Stimulated activated CD4-positive, alpha-beta T cell treated with anti-CD3 and anti-CD28 coated beads, Interleukin-15, amount 100 ng/mL, for 48 hours (primary cell): Measurements from ENCODE around the gene PTPRQ.

Experiments
- DNase-seq, 2 donors: peaks; one replicate each; pipeline ENCODE4 v3.0.0-alpha.2; 2020; ENCODE audit warnings: low read depth in 2 of 2

PTPRQ gene

GRCh38 chr12:80565271-80565670 is 121.2 kb downstream of the PTPRQ start:
- DNase-seq, result no peak

- no peak for DNase-seq
Measured at GRCh38 chr12:80567401-80567800, 123.4 kb downstream of the PTPRQ start.

- no peak for DNase-seq
Measured at GRCh38 chr12:80576641-80577418, 132.8 kb downstream of the PTPRQ start.

DNA sequence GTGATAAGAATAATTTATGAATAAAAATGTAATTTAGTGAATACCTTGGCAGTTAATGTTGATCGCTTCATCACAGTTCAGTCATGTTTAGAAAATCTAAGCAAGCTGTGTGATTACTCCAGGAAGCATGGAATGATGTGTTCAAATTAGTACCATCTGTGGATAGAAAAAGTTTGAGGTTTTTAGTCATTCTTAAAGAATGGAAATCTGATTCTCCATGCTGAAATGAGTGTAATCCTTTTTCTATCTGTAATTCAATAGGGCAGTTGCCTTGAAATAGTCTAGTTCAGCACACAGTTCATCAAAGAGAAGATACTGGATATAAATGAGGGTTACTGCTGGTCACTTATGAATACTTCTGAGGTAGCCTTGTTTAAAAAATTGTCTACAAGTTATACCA is 136.2 kb downstream of the PTPRQ start:
- no peak for DNase-seq

DNA sequence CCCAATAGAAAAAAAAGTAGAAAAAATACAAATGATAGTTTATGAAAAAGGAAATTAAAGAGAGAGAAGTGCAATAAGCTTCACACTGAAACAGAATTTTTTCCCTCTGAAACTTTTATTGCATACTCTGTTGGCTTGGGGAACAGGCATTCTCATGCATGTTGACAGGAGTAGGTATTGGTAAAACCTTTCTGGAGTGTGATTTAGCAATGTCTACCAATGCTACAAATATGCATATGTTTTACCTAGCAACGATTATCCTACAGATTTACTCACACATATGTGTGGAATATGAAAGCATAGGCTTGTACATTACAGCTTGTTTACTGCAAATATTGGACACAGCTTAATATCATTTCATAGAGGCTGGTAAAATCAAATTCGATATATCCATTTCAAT is 137.7 kb downstream of the PTPRQ start:
- no peak for DNase-seq

DNA sequence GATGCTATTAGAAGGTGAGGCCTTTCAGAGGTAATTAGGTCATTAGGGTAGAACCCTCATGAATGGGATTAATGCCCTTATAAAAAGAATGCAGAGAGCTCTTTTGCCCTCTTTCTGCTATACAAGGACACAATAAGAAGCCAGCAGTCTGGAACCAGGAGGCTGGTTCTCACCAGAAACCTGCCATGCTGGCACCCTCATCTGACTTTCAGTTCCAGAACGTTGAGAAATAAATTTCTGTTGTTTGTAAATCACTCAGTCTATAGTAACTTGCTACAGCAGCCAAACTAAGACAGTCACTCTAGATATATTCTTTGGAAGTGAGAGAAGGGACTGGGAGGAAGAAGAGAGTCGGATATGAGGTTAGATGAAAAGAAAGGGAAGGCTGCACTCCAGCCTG is 138.4 kb downstream of the PTPRQ start:
- DNase-seq, result no peak

- no peak for DNase-seq
Measured at GRCh38 chr12:80589077-80589476, 145.0 kb downstream of the PTPRQ start.

- no peak for DNase-seq
Measured at GRCh38 chr12:80590085-80590484, 146.1 kb downstream of the PTPRQ start.

DNA sequence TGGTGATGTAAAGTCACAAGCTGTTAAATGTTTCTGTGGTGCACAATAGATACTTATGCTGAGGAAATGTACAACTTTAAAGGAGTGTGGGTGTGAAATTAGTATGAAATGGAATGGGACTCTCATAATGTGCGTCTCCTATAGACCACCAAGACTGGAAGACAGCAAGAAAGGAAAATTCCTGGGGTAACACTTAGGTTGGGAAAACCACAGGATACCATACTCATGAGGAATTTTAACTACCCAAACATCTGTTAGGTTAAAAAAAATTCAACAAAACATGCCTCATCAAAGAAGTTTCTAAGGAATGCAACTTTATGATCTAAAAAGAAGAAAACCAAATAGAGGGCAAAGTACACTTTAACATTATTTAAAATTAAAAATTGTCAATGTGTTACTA is 149.7 kb downstream of the PTPRQ start:
- DNase-seq, result no peak

DNA sequence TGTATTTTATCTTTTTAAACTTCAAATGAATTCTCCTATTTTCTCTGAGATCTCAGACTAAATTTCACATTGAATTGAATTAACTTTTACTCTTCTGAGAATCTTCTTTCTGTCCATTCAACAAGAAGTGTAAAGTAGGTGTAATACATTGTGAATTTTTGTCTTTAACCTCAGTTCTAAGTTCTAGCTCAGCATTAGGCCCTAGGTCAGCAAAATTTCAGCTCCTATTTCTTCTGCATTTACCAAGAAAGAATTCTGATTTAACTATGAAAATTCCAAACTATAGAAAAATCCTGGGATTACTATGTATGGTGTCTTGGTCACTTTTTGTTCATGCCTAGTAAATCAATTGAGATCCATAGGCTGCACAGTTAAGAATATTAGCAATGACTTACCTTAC is 152.5 kb downstream of the PTPRQ start:
- DNase-seq, result no peak

DNA sequence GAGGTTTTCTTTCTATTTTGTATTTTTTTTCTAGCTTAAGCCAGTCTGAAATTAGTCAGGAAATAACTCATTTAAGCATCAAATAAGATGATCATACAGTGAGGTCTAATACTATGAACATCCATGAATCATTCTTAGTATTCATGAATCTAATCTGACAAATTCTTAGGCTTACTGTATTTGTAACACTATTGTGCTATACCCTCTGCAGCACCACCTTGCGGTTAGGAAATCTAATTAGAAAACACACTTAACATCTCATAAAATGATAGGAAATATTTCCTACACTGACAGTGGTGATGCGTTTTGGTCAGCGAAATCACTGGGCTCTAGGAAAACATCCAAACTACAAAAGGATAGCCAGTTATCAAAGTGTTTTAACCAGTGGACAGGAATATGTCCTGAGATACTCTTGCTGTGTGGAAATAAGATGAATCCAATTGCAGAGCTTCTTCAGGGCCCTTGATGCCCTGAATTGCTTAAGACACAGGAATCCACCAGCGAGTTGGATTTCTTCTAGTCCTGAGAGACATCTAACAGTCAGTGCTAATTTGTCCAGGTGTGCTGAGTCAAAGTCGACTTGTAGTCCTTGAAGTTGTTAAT is 154.1 kb downstream of the PTPRQ start:
- no peak for DNase-seq

GRCh38 chr12:80602455-80602854 is 158.4 kb downstream of the PTPRQ start:
- no peak for DNase-seq

DNA sequence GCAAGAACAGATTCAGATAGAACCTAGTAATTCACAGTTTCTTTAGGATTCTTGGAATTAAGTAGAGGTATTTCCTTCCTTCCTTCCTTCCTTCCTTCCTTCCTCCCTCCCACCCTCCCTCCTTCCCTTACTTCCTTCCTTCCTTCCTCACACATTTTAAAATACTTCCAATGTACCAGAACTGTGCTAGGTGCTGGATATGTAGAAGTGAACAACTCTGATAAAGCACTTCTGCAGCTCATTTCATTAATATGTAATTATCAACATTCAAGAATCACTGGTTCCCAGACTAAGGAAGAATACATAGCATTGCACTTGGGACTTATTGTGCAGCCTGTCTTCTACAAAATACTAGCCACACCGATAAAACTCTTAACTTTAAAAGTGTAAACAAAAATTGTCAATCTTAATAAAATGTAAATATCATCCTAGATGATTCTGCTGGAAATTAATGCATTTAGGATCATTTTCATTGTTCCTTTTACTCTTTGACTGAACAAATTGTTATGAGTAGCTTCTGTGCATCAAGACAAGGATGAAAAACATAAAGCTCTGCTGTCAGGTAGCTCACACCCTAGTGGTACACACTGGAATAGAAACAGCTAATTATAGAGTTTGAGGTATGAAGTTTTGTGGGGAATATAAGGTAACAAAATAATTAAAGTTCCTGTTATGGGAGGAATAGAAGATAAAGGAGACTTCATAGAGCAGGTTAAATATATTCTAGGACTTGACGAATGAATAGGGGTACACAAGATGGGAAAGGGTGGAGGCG is 163.5 kb downstream of the PTPRQ start:
- no peak for DNase-seq

DNA sequence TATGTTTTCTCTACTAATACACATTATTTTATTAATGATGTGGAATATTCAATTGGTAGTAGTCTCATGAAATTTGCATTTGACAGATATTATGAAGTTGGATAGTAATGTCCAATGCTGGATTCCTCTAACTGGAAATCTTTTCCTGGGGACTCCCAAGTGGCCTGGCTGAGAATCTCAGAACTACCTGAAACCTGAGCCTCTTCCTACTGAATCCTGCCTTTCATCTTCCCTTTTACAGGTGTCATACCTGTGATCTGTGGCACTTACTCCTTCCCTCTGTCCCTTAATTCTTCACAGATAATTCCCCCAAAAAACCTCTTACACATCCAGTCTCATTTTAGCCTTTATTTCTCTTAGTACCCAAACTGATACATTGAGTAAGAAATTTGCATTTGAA is 173.7 kb downstream of the PTPRQ start:
- no peak for DNase-seq

DNA sequence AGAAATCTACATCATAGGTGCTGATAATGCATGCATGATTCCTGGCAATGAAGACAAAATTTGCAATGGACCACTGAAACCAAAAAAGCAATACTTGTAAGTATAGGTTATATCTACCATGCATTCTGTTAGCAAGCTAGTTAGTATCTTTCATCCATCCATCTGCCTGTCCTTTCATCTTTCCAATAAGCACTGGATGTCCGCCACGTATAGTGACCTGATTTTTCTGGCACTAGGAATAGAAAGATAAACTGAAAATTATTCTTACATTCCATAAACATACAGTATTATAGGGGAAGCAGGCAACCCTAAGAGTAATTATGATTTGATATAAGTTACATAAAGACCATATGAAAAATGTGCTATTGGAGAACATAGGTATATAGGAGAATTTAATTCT is 176.2 kb downstream of the PTPRQ start:
- DNase-seq, result no peak

DNA sequence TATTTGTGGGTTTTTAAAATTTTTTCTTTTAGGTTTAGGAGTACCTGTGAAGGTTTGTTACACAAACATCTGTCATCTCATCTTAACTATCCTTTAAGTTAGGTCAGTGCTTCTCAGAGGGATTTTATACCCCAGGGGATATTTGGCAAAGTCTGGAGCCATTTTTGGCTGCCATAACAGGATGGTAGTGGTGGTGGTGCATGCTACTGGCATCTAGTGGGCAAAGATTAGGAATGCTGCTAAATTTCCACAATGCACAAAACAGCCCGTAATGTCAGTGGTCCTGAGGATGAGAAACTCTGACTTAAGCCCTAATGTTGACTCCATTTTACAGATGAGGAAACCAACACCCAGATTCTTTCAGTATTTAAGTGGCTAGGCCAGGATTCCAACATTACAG is 178.2 kb downstream of the PTPRQ start:
- no peak for DNase-seq

DNA sequence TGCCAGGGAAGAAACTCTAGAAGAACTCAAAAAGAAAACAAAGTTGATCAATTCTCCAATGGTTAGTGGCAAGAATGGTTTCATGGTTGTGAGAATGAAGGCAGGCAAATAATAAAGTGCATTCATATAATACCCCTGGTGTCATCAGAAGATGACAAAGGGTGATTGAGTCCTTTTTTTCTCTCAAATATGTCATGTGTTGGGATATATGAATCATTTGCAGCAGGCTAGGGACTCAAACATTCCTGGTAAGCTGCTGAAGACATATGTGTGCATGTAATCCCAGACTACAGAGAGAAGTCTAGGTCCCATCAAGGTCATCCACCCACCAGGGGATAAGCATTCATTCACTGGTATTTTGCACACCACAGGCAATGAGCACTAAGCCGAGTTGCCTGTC is 181.0 kb downstream of the PTPRQ start:
- DNase-seq, result no peak

GRCh38 chr12:80625901-80626300 is 181.9 kb downstream of the PTPRQ start:
- DNase-seq, result no peak

DNA sequence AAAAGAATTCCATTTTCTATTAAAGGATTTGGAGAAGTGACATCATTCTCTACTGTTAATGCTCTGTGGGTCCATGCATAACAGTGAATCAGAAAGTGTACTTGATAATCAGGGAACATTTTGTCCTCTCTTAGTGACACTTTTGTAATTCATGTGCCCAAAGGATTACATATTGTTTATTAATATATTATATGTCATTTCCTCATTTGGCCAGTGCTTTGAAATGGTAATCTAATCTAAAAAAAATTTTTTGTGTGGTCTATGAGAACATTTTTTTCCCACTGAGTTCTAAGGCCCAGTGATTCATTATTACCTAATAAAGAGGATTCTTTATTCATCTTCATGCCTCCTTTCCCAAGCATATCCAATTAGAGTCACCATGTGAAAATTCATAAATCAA is 183.7 kb downstream of the PTPRQ start:
- DNase-seq, result no peak

GRCh38 chr12:80632835-80633234 is 188.8 kb downstream of the PTPRQ start:
- DNase-seq, result no peak

- DNase-seq, result no peak
Measured at GRCh38 chr12:80634903-80635302, 190.9 kb downstream of the PTPRQ start.

GRCh38 chr12:80636832-80637231 is 192.8 kb downstream of the PTPRQ start:
- DNase-seq, result no peak

- no peak for DNase-seq
Measured at GRCh38 chr12:80641936-80642335, 197.9 kb downstream of the PTPRQ start.
